Liver (tissue), 9 donors: ENCODE data around the gene PRPF18. TPM values are rescaled to one million over a fixed set of nuclear protein-coding genes. Genes with fewer than 3 reads are reported as not detected.

Experiments
- DNase-seq: peaks from one replicate; pipeline ENCODE4 v3.0.0-alpha.2; 2017; ENCODE audit warnings: low spot score
- H3K27ac ChIP-seq, 2 donors: one replicate each; pipeline ENCODE4 v1.7.0; 2013; ENCODE audit warnings: inconsistent platforms in 2 of 2, low read length in 2 of 2, control low read depth in 1 of 2, low read depth in 1 of 2, mild to moderate bottlenecking in 1 of 2
- H3K27me3 ChIP-seq, 4 donors: one replicate each; pipeline versions ENCODE4 v1.6.1 to v1.7.0; 2013; ENCODE audit warnings: low read length in 3 of 4, inconsistent platforms in 1 of 4, mild to moderate bottlenecking in 1 of 4, moderate library complexity in 1 of 4; ENCODE audit not compliant: control insufficient read depth in 4 of 4, insufficient read depth in 4 of 4
- H3K36me3 ChIP-seq, 4 donors: one replicate each; pipeline versions ENCODE4 v1.6.1 to v1.7.0; 2013; ENCODE audit warnings: low read length in 3 of 4, mild to moderate bottlenecking in 3 of 4, low read depth in 1 of 4, moderate library complexity in 1 of 4; ENCODE audit not compliant: control insufficient read depth in 4 of 4, insufficient read depth in 3 of 4
- H3K4me1 ChIP-seq, 4 donors: one replicate each; pipeline versions ENCODE4 v1.6.1 to v1.7.0; 2013; ENCODE audit warnings: low read length in 3 of 4, mild to moderate bottlenecking in 3 of 4, moderate library complexity in 1 of 4; ENCODE audit not compliant: control insufficient read depth in 4 of 4, insufficient read depth in 4 of 4
- H3K4me3 ChIP-seq, 3 donors: one replicate each; pipeline versions ENCODE4 v1.6.1 to v1.7.0; 2013; ENCODE audit warnings: low read length in 3 of 3, control low read depth in 1 of 3, low read depth in 1 of 3, mild to moderate bottlenecking in 1 of 3
- H3K9ac ChIP-seq, 2 donors: one replicate each; pipeline ENCODE4 v1.7.0; 2013; ENCODE audit warnings: low read length in 2 of 2, mild to moderate bottlenecking in 2 of 2, moderate library complexity in 2 of 2, control low read depth in 1 of 2, low read depth in 1 of 2
- H3K9me3 ChIP-seq, 4 donors: one replicate each; pipeline versions ENCODE4 v1.6.1 to v1.7.0; 2013; ENCODE audit warnings: low read length in 3 of 4; ENCODE audit not compliant: control insufficient read depth in 4 of 4
- ATF3 ChIP-seq: IDR thresholded peaks from 2 replicates; pipeline ENCODE4 v1.6.1; 2016; ENCODE audit warnings: antibody characterized with exemption
- CTCF ChIP-seq: fragments of 150-350 bp; IDR thresholded peaks from 2 replicates; pipeline ENCODE4 v1.5.1; 2017; ENCODE audit warnings: improper control_type of control experiment, low read depth, low read length; ENCODE audit not compliant: missing input control
- EGR1 ChIP-seq, 2 donors: IDR thresholded peaks; 2 replicates each; pipeline ENCODE4 v1.6.1; 2016 to 2018; ENCODE audit warnings: antibody characterized with exemption in 2 of 2, low read depth in 2 of 2
- FOXA1 ChIP-seq: IDR thresholded peaks from 2 replicates; pipeline ENCODE4 v1.6.1; 2016; ENCODE audit warnings: antibody characterized with exemption
- FOXA2 ChIP-seq: IDR thresholded peaks from 2 replicates; pipeline ENCODE4 v1.6.1; 2016; ENCODE audit warnings: antibody characterized with exemption
- GABPA ChIP-seq, 2 donors: IDR thresholded peaks in 1 of 2; conservative IDR thresholded peaks in 1 of 2; 2 replicates each; pipeline ENCODE4 v1.6.1; 2016; ENCODE audit warnings: antibody characterized with exemption in 2 of 2, mild to moderate bottlenecking in 1 of 2, moderate library complexity in 1 of 2
- HNF4A ChIP-seq, 2 donors: conservative IDR thresholded peaks; 2 replicates each; pipeline ENCODE4 v1.6.1; 2016; ENCODE audit warnings: antibody characterized with exemption in 2 of 2, mild to moderate bottlenecking in 2 of 2
- HNF4G ChIP-seq: IDR thresholded peaks from 2 replicates; pipeline ENCODE4 v1.6.1; 2016; ENCODE audit warnings: antibody characterized with exemption
- JUND ChIP-seq, 2 donors: IDR thresholded peaks; 2 replicates each; pipeline ENCODE4 v1.6.1; 2016; ENCODE audit warnings: antibody characterized with exemption in 2 of 2
- NR2F2 ChIP-seq: IDR thresholded peaks from 2 replicates; pipeline ENCODE4 v1.6.1; 2016; ENCODE audit warnings: antibody characterized with exemption
- RAD21 ChIP-seq, 2 donors: IDR thresholded peaks; 2 replicates each; pipeline ENCODE4 v1.6.1; 2016; ENCODE audit warnings: antibody characterized with exemption in 2 of 2, mild to moderate bottlenecking in 2 of 2
- REST ChIP-seq: IDR thresholded peaks from 2 replicates; pipeline ENCODE4 v1.6.1; 2016; ENCODE audit warnings: antibody characterized with exemption, mild to moderate bottlenecking
- RXRA ChIP-seq, 2 donors: IDR thresholded peaks; 2 replicates each; pipeline ENCODE4 v1.6.1; 2017 to 2018; ENCODE audit warnings: antibody characterized with exemption in 2 of 2, mild to moderate bottlenecking in 1 of 2
- SP1 ChIP-seq: IDR thresholded peaks from 2 replicates; pipeline ENCODE4 v1.6.1; 2018; ENCODE audit warnings: antibody characterized with exemption, mild to moderate bottlenecking
- TAF1 ChIP-seq: conservative IDR thresholded peaks from 2 replicates; pipeline ENCODE4 v1.6.1; 2016; ENCODE audit warnings: antibody characterized with exemption, mild to moderate bottlenecking
- YY1 ChIP-seq: IDR thresholded peaks from 2 replicates; pipeline ENCODE4 v1.6.1; 2016; ENCODE audit warnings: antibody characterized with exemption, mild to moderate bottlenecking
- ZBTB33 ChIP-seq: IDR thresholded peaks from 2 replicates; pipeline ENCODE4 v1.6.1; 2016; ENCODE audit warnings: antibody characterized with exemption
- WGBS: extraction: QIAGEN DNeasy Blood & Tissue Kit; methylation state at CpG from one replicate; pipeline ENCODE4 v1.1.7; 2013; 5-methylcytosine and 5-hydroxymethylcytosine counted together
- polyA plus RNA-seq, 2 donors: library from polyadenylated mRNA; stranded (reverse) in 1 of 2; unstranded in 1 of 2; fragments of 200-250 nt in 1 of 2; fragments of >200 nt in 1 of 2; fragmentation: Nextera tagmentation in 1 of 2; extraction: Ambion mirVana in 1 of 2; gene quantifications; one replicate each; pipeline versions ENCODE4 v1.2.1 to v1.2.3, GENCODE V29; 2013 to 2015
- total RNA-seq, 2 donors: library from RNA; depleted of rRNA; stranded (reverse); fragments of >200 nt; gene quantifications; one replicate each; pipeline ENCODE4 v1.2.3, GENCODE V29; 2014
- donor health status: healthy.
- donor health status: healthy.
- donor health status: healthy.
- donor health status: healthy.
- donor health status: healthy.

Gene PRPF18
- total and polyA plus RNA-seq, 4 donors: 10.0 to 28.3 (median 14.5) TPM

- no peak for DNase-seq
- Histone ChIP-seq H3K36me3 (peaks cover 9 to 80% (median 56%) of the 10 kb centered on the region in 4 donors), H3K9ac (no peak overlapping the region), H3K27me3 (no peaks in the 10 kb centered on the region), H3K27ac (no peak overlapping the region), H3K4me1 (no peaks in the 10 kb centered on the region), H3K9me3 (no peaks in the 10 kb centered on the region), H3K4me3 (no peak overlapping the region)
- 85% methylated on average over 6 of the region's 6 CpGs for WGBS
- no peak for TF ChIP-seq REST
- no peak for TF ChIP-seq YY1
- no peak for TF ChIP-seq FOXA2
- TF ChIP-seq HNF4G: no peak
- TF ChIP-seq CTCF: no peak
- no peak for TF ChIP-seq ATF3
- no peak for TF ChIP-seq HNF4A (conservative IDR thresholded peaks at IDR 0.05)
- no peak for TF ChIP-seq NR2F2
- no peak for TF ChIP-seq SP1
- TF ChIP-seq EGR1 (IDR thresholded peaks at IDR 0.05; ENCODE audit: low read depth in 2 of 2): no peak
- no peak for TF ChIP-seq FOXA1
- TF ChIP-seq TAF1: no peak
- no peak for TF ChIP-seq GABPA (IDR thresholded peaks at IDR 0.05 in 1 of 2, conservative IDR thresholded peaks at IDR 0.05 in 1 of 2)
- TF ChIP-seq ZBTB33: no peak
- TF ChIP-seq RAD21 (IDR thresholded peaks at IDR 0.05): no peak
- TF ChIP-seq RXRA (IDR thresholded peaks at IDR 0.05): no peak
- TF ChIP-seq JUND (IDR thresholded peaks at IDR 0.05): no peak
These were observed 66.1 kb downstream of the PRPF18 start for GRCh38 chr10:13652860-13653259.
